ENCODE data around the gene RASA3.

GRCh38 chr13:114029866-114030625 is 102.4 kb downstream of the RASA3 start:
- TF ChIP-seq CTCF (IDR thresholded peaks at IDR 0.05 in 2 of 3, conservative IDR thresholded peaks at IDR 0.05 in 1 of 3; ENCODE audit: borderline replicate concordance in 1 of 3, insufficient read depth in 1 of 3, low read depth in 2 of 3, low read length in 2 of 3) (no peak), REST (IDR thresholded peaks at IDR 0.05; ENCODE audit: low read depth) (no peak), POLR2A (IDR thresholded peaks at IDR 0.05; ENCODE audit: borderline replicate concordance, extremely low read depth, insufficient read depth, insufficient read length) (no peak), EZH2phosphoT487 (IDR thresholded peaks at IDR 0.05; ENCODE audit: borderline replicate concordance) (no peak), MAX (IDR thresholded peaks at IDR 0.05) (no peak)

Data from HCT116 (cell line).